Adrenal gland (tissue), 12 donors: ENCODE data around the gene DCX. TPM values are rescaled to one million over a fixed set of nuclear protein-coding genes. Genes with fewer than 3 reads are reported as not detected.
"Not testable (repeated sequence)": the region's sequence is repeated elsewhere in the genome, so short reads cannot be mapped to it uniquely, and the experiment has no call there.

Source experiments
- DNase-seq, 7 donors: peaks; one replicate each; pipeline ENCODE4 v3.0.0-alpha.2; 2019 to 2020
- H3K27ac ChIP-seq, 5 donors: fragments of 200-600 bp; sonication (generic) in 4 of 5; 1 replicate in 3 of 5; 2 replicates in 2 of 5; pipeline versions ENCODE4 v1.5.1 to v1.8.0; 2016 to 2020; ENCODE audit warnings: mild to moderate bottlenecking in 1 of 5
- H3K27me3 ChIP-seq: fragments of 200-600 bp; 2 replicates; pipeline ENCODE4 v1.8.0; 2021
- H3K36me3 ChIP-seq, 2 donors: fragments of 200-600 bp; replicated peaks in 1 of 2; 1 replicate in 1 of 2; 2 replicates in 1 of 2; pipeline versions ENCODE4 v1.5.1 to v1.8.0; 2018 to 2022
- H3K4me1 ChIP-seq, 2 donors: fragments of 200-600 bp; replicated peaks in 1 of 2; 1 replicate in 1 of 2; 2 replicates in 1 of 2; pipeline versions ENCODE4 v1.5.1 to v1.8.0; 2018 to 2021
- H3K4me3 ChIP-seq, 4 donors: fragments of 200-600 bp; sonication (generic) in 3 of 4; one replicate each; pipeline ENCODE4 v1.5.1; 2016 to 2018
- H3K9me3 ChIP-seq, 3 donors: fragments of 200-600 bp; sonication (generic) in 1 of 3; replicated peaks in 1 of 3; 1 replicate in 2 of 3; 2 replicates in 1 of 3; pipeline versions ENCODE4 v1.5.1 to v1.8.0; 2016 to 2021
- CTCF ChIP-seq, 6 experiments: fragments of 450-650 bp in 4 of 6; fragments of 200-600 bp in 2 of 6; sonication (generic) in 1 of 6; IDR thresholded peaks; 1 replicate in 5 of 6; 2 replicates in 1 of 6; pipeline versions ENCODE4 v1.5.1 to v1.8.0; 2016 to 2021; ENCODE audit warnings: antibody characterized with exemption in 6 of 6, mild to moderate bottlenecking in 2 of 6, moderate library complexity in 1 of 6
- POLR2A ChIP-seq, 2 donors: fragments of 450-650 bp; IDR thresholded peaks; one replicate each; pipeline ENCODE4 v1.6.1; 2017; ENCODE audit warnings: antibody characterized with exemption in 2 of 2, mild to moderate bottlenecking in 2 of 2, moderate library complexity in 1 of 2
- WGBS, 4 donors: extraction: QIAGEN DNeasy Blood & Tissue Kit in 2 of 4; methylation state at CpG; one replicate each; pipeline versions ENCODE4 v1.1.5 to v1.1.7; 2013 to 2017; 5-methylcytosine and 5-hydroxymethylcytosine counted together
- intact Hi-C, 2 donors: fragments of 100-400 bp; cut with DNase I; formaldehyde crosslinking; loops; one replicate each; pipeline versions ENCODE4 v1.14.1 to v1.15.0; 2022 to 2023
- polyA plus RNA-seq, 3 donors: library from polyadenylated mRNA; stranded (reverse); fragments of 200-250 nt in 2 of 3; fragments of 350-450 nt in 1 of 3; fragmentation: Illumina TruSeq in 1 of 3; extraction: RNeasy Lipid Tissue Mini Kit (QIAGEN cat#74804) in 1 of 3; gene quantifications; one replicate each; pipeline ENCODE4 v1.2.3, GENCODE V29; 2013 to 2014
- total RNA-seq, 9 donors: library from RNA; depleted of rRNA in 4 of 9; stranded (reverse); fragments of >200 nt in 4 of 9; fragments of 120-200 nt in 1 of 9; fragmentation: NEBNext Ultra II Directional in 1 of 9; extraction: Animal tissue kit (Norgen Biotek cat#: 25700) in 1 of 9; gene quantifications; one replicate each; pipeline versions ENCODE4 v1.1.0 to v1.2.4, GENCODE V29; 2013 to 2023
- donor health status: healthy with polysubstance abuse.
- donor health status: Bipolar disorder and iron deficiency.
- donor health status: DM: yes; HTN: yes; CAD: no.
- donor health status: DM: no; HTN: no; CAD: no.
- donor health status: DM: no; HTN: no; CAD: no.
- donor health status: DM: yes; HTN: yes; CAD: no.

DCX gene
- total and polyA plus RNA-seq, 12 donors = 0.04 to 2.9 (median 0.24) TPM; not detected in 5

DNA sequence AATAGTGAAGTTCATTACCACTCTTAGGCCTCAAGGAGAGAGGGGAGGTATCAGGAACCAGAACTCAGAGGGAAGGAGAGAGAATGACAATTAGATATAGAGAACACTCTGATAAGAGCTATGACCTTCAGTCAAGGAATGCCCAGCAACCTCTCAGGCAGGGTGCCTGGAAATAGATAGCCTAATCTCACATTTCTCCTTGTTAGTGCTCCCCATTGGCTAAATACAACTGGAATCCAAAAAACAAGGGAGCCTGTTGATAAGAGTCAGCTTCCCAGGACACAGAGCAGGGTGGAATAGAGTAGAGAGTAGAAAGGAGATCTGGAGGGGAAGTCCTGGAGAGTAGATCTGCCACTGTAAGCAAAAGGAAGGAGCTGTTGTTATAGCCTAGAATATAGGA, 62.1 kb downstream of the DCX start:
- DNase-seq = peak in 1 of 7 donors; percentile 2
- no peaks in the 10 kb centered on the region for H3K4me1 ChIP-seq
- H3K27ac ChIP-seq = no peak overlapping the region
- no peaks in the 10 kb centered on the region for H3K36me3 ChIP-seq
- H3K9me3 ChIP-seq = no peaks in the 10 kb centered on the region
- intact Hi-C loops = no loop called here
- H3K4me3 ChIP-seq = no peak overlapping the region
- TF ChIP-seq POLR2A (IDR thresholded peaks at IDR 0.05) (no peak), CTCF (IDR thresholded peaks at IDR 0.05) (no peak)
- no peaks in the 10 kb centered on the region for H3K27me3 ChIP-seq

DNA sequence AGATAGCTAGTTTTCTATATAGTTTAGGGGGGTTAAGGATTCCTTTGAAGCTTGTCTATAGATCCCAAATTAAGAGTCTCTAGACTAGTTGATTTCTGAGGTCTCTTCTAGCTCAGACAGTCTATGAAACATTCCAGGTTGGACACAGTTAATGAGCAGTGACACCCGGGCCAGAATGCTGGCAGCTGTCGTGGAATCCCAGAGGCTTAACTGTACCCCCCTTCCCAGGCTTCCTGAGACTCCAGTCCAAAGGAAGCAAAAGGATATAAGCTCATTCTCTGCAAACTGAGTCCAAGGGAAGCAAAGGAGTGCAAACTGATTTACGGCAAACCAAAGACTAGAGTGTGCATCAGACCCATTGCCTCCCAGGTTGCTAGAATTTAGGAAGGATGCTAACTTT, 62.9 kb downstream of the DCX start:
- intact Hi-C loops = no loop called here
- DNase-seq = no peak
- WGBS, 4 donors = 46 to 60% (median 58%) methylated on average over 3 of the region's 3 CpGs

GRCh38 chrX:111348429-111348828, 63.6 kb downstream of the DCX start:
- no peak overlapping the region for H3K27ac ChIP-seq
- H3K4me1 ChIP-seq = no peaks in the 10 kb centered on the region
- WGBS, 4 donors = 28 to 83% (median 54%) methylated on average over 1 to 2 of the region's 2 CpGs
- H3K27me3 ChIP-seq = no peaks in the 10 kb centered on the region
- no peaks in the 10 kb centered on the region for H3K9me3 ChIP-seq
- H3K36me3 ChIP-seq = no peaks in the 10 kb centered on the region
- TF ChIP-seq POLR2A (IDR thresholded peaks at IDR 0.05) = no peak
- no peak for TF ChIP-seq CTCF (IDR thresholded peaks at IDR 0.05)
- intact Hi-C loops = no loop called here
- no peak for DNase-seq
- no peak overlapping the region for H3K4me3 ChIP-seq

More for the DNA sequence above, 62.9 kb downstream of the DCX start:
- Histone ChIP-seq H3K4me1 (no peaks in the 10 kb centered on the region), H3K36me3 (no peaks in the 10 kb centered on the region), H3K9me3 (no peaks in the 10 kb centered on the region), H3K27ac (no peak overlapping the region), H3K4me3 (no peak overlapping the region), H3K27me3 (no peaks in the 10 kb centered on the region)
- TF ChIP-seq CTCF (IDR thresholded peaks at IDR 0.05) (no peak), POLR2A (IDR thresholded peaks at IDR 0.05) (no peak)

- H3K9me3 ChIP-seq, H3K36me3 ChIP-seq, DNase-seq, H3K4me1 ChIP-seq, H3K27me3 ChIP-seq, H3K4me3 ChIP-seq, intact Hi-C loops, H3K27ac ChIP-seq: not testable (repeated sequence)
Observed at GRCh38 chrX:111346150-111346549, 65.8 kb downstream of the DCX start.

- no peak for DNase-seq
- no peaks in the 10 kb centered on the region for H3K4me1 ChIP-seq
- intact Hi-C loops = no loop called here
- TF ChIP-seq POLR2A (IDR thresholded peaks at IDR 0.05) (no peak), CTCF (IDR thresholded peaks at IDR 0.05) (no peak)
- peaks cover 15% of the 10 kb centered on the region for H3K27me3 ChIP-seq
- WGBS, 4 donors = 46 to 76% (median 56%) methylated on average over 1 to 2 of the region's 2 CpGs
- no peak overlapping the region for H3K4me3 ChIP-seq
- no peaks in the 10 kb centered on the region for H3K36me3 ChIP-seq
- H3K27ac ChIP-seq = no peak overlapping the region
- H3K9me3 ChIP-seq = no peaks in the 10 kb centered on the region
Observed at GRCh38 chrX:111340054-111340453, 71.9 kb downstream of the DCX start.
